HEK293 (cell line): ENCODE results near the gene NHERF2.

Source experiments
- CTCF ChIA-PET: fragments of 350-600 bp; formaldehyde crosslinking; extraction: SDS; loops from one replicate; lab custom pipeline; 2021; ENCODE audit warnings: antibody characterized with exemption; lab: Yijun Ruan, JAX
- POLR2A ChIA-PET: fragments of 300-600 bp; formaldehyde crosslinking; extraction: SDS; loops from one replicate; lab custom pipeline; 2020; ENCODE audit warnings: antibody characterized with exemption, inconsistent platforms; lab: Yijun Ruan, JAX
- H3K27ac ChIP-seq: fragments of 200-500 bp; sonication (Bioruptor generic); 2 replicates; pipeline ENCODE4 v1.5.1; 2014; ENCODE audit warnings: low read depth, low read length, control low read depth, inconsistent platforms; ENCODE audit errors: extremely low read depth
- H3K36me3 ChIP-seq, 2 experiments: fragments of 200-500 bp in 1 of 2; sonication (Bioruptor generic) in 1 of 2; 1 replicate in 1 of 2; 2 replicates in 1 of 2; pipeline ENCODE4 v1.5.1; 2014 to 2017; ENCODE audit warnings: inconsistent platforms in 2 of 2, low read length in 2 of 2; ENCODE audit not compliant: control insufficient read depth in 2 of 2, insufficient read depth in 1 of 2
- H3K4me1 ChIP-seq: fragments of 200-500 bp; sonication (Bioruptor generic); 2 replicates; pipeline ENCODE4 v1.5.1; 2014; ENCODE audit warnings: mild to moderate bottlenecking, low read length, inconsistent platforms; ENCODE audit not compliant: control insufficient read depth, insufficient read depth
- H3K4me3 ChIP-seq: 2 replicates; pipeline ENCODE4 v1.5.1; 2011; ENCODE audit warnings: low read depth, mild to moderate bottlenecking, control low read depth, low read length, moderate library complexity
- H3K9me3 ChIP-seq: fragments of 200-500 bp; sonication (Bioruptor generic); 2 replicates; pipeline ENCODE4 v1.5.1; 2014; ENCODE audit warnings: low read depth, low read length, inconsistent platforms; ENCODE audit not compliant: control insufficient read depth, insufficient read depth
- BCL11A ChIP-seq: fragments of 450-650 bp; formaldehyde crosslinking; IDR thresholded peaks from 2 replicates; pipeline ENCODE4 v1.5.1; 2016; ENCODE audit warnings: low read depth, missing biosample characterization, missing genetic modification characterization
- EGR2 ChIP-seq: fragments of 450-650 bp; formaldehyde crosslinking; IDR thresholded peaks from 2 replicates; pipeline ENCODE4 v1.5.1; 2016; ENCODE audit warnings: low read depth, missing biosample characterization, missing genetic modification characterization
- GLI2 ChIP-seq: fragments of 450-650 bp; formaldehyde crosslinking; IDR thresholded peaks from 2 replicates; pipeline ENCODE4; 2017; ENCODE audit warnings: missing biosample characterization, missing genetic modification characterization, low read depth, borderline replicate concordance
- HOXA7 ChIP-seq: sonication (generic); formaldehyde crosslinking; IDR thresholded peaks from 2 replicates; pipeline ENCODE4 v1.8.1; 2022; ENCODE audit warnings: missing genetic modification reagents, borderline replicate concordance
- HOXC10 ChIP-seq: sonication (generic); formaldehyde crosslinking; IDR thresholded peaks from 2 replicates; pipeline ENCODE4 v1.8.1; 2023; ENCODE audit warnings: mild to moderate bottlenecking, missing genetic modification reagents
- KLF10 ChIP-seq: fragments of 450-650 bp; IDR thresholded peaks from 2 replicates; pipeline ENCODE4 v1.5.1; 2018; ENCODE audit warnings: missing biosample characterization, mild to moderate bottlenecking, missing genetic modification characterization
- KLF9 ChIP-seq: fragments of 450-650 bp; formaldehyde crosslinking; IDR thresholded peaks from 2 replicates; pipeline ENCODE4 v1.5.1; 2016; ENCODE audit warnings: missing biosample characterization, missing genetic modification characterization, low read depth
- SCRT2 ChIP-seq: fragments of 450-650 bp; formaldehyde crosslinking; IDR thresholded peaks from 2 replicates; pipeline ENCODE4 v1.5.1; 2016; ENCODE audit warnings: missing biosample characterization, missing genetic modification characterization
- ZBTB26 ChIP-seq: fragments of 450-650 bp; formaldehyde crosslinking; optimal IDR thresholded peaks from 2 replicates; pipeline ENCODE3; 2016; ENCODE audit warnings: missing biosample characterization, mild to moderate bottlenecking, missing genetic modification characterization
- ZFHX2 ChIP-seq: fragments of 450-650 bp; formaldehyde crosslinking; conservative IDR thresholded peaks from 2 replicates; pipeline ENCODE4 v1.5.1; 2016; ENCODE audit warnings: missing biosample characterization, missing genetic modification characterization
- ZIC2 ChIP-seq: fragments of 450-650 bp; formaldehyde crosslinking; IDR thresholded peaks from 2 replicates; pipeline ENCODE4 v1.5.1; 2016; ENCODE audit warnings: missing biosample characterization, missing genetic modification characterization
- ZNF133 ChIP-seq: fragments of 450-650 bp; formaldehyde crosslinking; IDR thresholded peaks from 2 replicates; pipeline ENCODE4 v1.5.1; 2016; ENCODE audit warnings: missing biosample characterization, missing genetic modification characterization
- ZNF174 ChIP-seq: fragments of 450-650 bp; formaldehyde crosslinking; IDR thresholded peaks from 2 replicates; pipeline ENCODE4 v1.5.0; 2017; ENCODE audit warnings: missing biosample characterization, mild to moderate bottlenecking, missing genetic modification characterization
- ZNF202 ChIP-seq: fragments of 450-650 bp; formaldehyde crosslinking; IDR thresholded peaks from 2 replicates; pipeline ENCODE4 v1.5.1; 2016; ENCODE audit warnings: missing biosample characterization, missing genetic modification characterization, borderline replicate concordance
- ZNF266 ChIP-seq: fragments of 450-650 bp; formaldehyde crosslinking; IDR thresholded peaks from 2 replicates; pipeline ENCODE4 v1.5.1; 2016; ENCODE audit warnings: missing biosample characterization, missing genetic modification characterization, low read depth
- ZNF324 ChIP-seq: fragments of 450-650 bp; formaldehyde crosslinking; IDR thresholded peaks from 2 replicates; pipeline ENCODE4 v1.5.1; 2016; ENCODE audit warnings: missing biosample characterization, missing genetic modification characterization
- ZNF354C ChIP-seq: fragments of 450-650 bp; formaldehyde crosslinking; IDR thresholded peaks from 2 replicates; pipeline ENCODE4 v1.5.1; 2016; ENCODE audit warnings: missing biosample characterization, missing genetic modification characterization, low read depth, borderline replicate concordance
- ZNF404 ChIP-seq: fragments of 450-650 bp; formaldehyde crosslinking; IDR thresholded peaks from 2 replicates; pipeline ENCODE4 v1.5.1; 2017; ENCODE audit warnings: missing biosample characterization, missing genetic modification characterization
- ZNF571 ChIP-seq: fragments of 450-650 bp; formaldehyde crosslinking; IDR thresholded peaks from 2 replicates; pipeline ENCODE4 v1.5.0; 2017; ENCODE audit warnings: missing biosample characterization, missing genetic modification characterization
- ZNF600 ChIP-seq: fragments of 450-650 bp; formaldehyde crosslinking; IDR thresholded peaks from 2 replicates; pipeline ENCODE4 v1.5.1; 2016; ENCODE audit warnings: missing biosample characterization, missing genetic modification characterization
- ZNF658 ChIP-seq: fragments of 450-650 bp; formaldehyde crosslinking; IDR thresholded peaks from 2 replicates; pipeline ENCODE4; 2016; ENCODE audit warnings: missing biosample characterization, missing genetic modification characterization
- ZNF664 ChIP-seq: fragments of 450-650 bp; formaldehyde crosslinking; IDR thresholded peaks from 2 replicates; pipeline ENCODE4 v1.5.1; 2016; ENCODE audit warnings: missing biosample characterization, missing genetic modification characterization
- ZNF791 ChIP-seq: fragments of 450-650 bp; formaldehyde crosslinking; IDR thresholded peaks from 2 replicates; pipeline ENCODE4 v1.5.1; 2016; ENCODE audit warnings: missing biosample characterization, missing genetic modification characterization
- ZSCAN5A ChIP-seq: fragments of 450-650 bp; formaldehyde crosslinking; IDR thresholded peaks from 2 replicates; pipeline ENCODE4 v1.5.1; 2016; ENCODE audit warnings: missing biosample characterization, missing genetic modification characterization
- TF ChIP-seq, protein P1 (sequence below): fragments of 450-650 bp; formaldehyde crosslinking; IDR thresholded peaks from 2 replicates; pipeline ENCODE4 v1.5.1; 2016; ENCODE audit warnings: missing biosample characterization, missing genetic modification characterization
- TF ChIP-seq, protein P2 (sequence below): fragments of 450-650 bp; formaldehyde crosslinking; IDR thresholded peaks from 2 replicates; pipeline ENCODE4 v1.5.1; 2016; ENCODE audit warnings: missing biosample characterization, missing genetic modification characterization
- TF ChIP-seq, protein P3 (sequence below): fragments of 450-650 bp; formaldehyde crosslinking; IDR thresholded peaks from 2 replicates; pipeline ENCODE4 v1.5.1; 2016; ENCODE audit warnings: missing biosample characterization, missing genetic modification characterization

The NHERF2 gene

GRCh38 chr16:2006317-2006716, 20.4 kb upstream of the NHERF2 start:
- ChIA-PET CTCF (interaction anchor here (1.3 kb wide), 1 partner anchor 46 kb away, joined by 3 read pairs; no protein-coding TSS in a partner anchor), POLR2A (no interaction called here)
- Histone ChIP-seq H3K27ac (no peak overlapping the region; the same call in 1 of the 2 replicates), H3K4me3 (no peak overlapping the region), H3K9me3 (no peaks in the 10 kb centered on the region), H3K4me1 (peaks cover 29% of the 10 kb centered on the region), H3K36me3 (peaks cover 0 to 52% of the 10 kb centered on the region in 2 experiments; a peak in 2 of 3 replicates)
- TF ChIP-seq ZNF571: no peak
- no peak for TF ChIP-seq KLF9 (tag by site-specific recombination)
- TF ChIP-seq ZBTB26 (tag by site-specific recombination): peak; percentile 0

- Histone ChIP-seq H3K27ac (peak overlapping the region; percentile 97; the same call in 1 of the 2 replicates), H3K4me1 (peaks cover 29% of the 10 kb centered on the region), H3K4me3 (peak overlapping the region; percentile 1; the same call in 1 of the 2 replicates), H3K9me3 (no peaks in the 10 kb centered on the region), H3K36me3 (peaks cover 0 to 42% of the 10 kb centered on the region in 2 experiments; a peak in 1 of 3 replicates)
- ChIA-PET CTCF (interaction anchor here (0.6 to 1.8 kb wide), 5 partner anchors 15 to 582 kb away, joined by 3 to 6 read pairs (median 4); no protein-coding TSS in a partner anchor), POLR2A (interaction anchor here (1.0 to 2.7 kb wide), 5 partner anchors 8 to 148 kb away, joined by 3 to 17 read pairs (median 3); partner anchors contain the start of genes RPS2 and TRAF7)
- TF ChIP-seq ZNF791 (tag by site-specific recombination) (no peak), ZNF202 (tag by site-specific recombination) (no peak), ZNF133 (tag by site-specific recombination) (no peak), ZNF174 (no peak), ZNF664 (tag by site-specific recombination) (no peak), HOXA7 (CRISPR knock-in tag) (no peak), KLF10 (tag by site-specific recombination) (no peak), HOXC10 (no peak), GLI2 (tag by site-specific recombination) (no peak), EGR2 (tag by site-specific recombination) (peak; percentile 38; the same call in 1 of the 2 replicates), ZNF600 (tag by site-specific recombination) (no peak), ZFHX2 (tag by site-specific recombination) (0 out of 2 replicates have a peak, but pooled peaks have one; percentile 9), ZNF324 (no peak), SCRT2 (tag by site-specific recombination) (no peak), ZSCAN5A (tag by site-specific recombination) (no peak), ZIC2 (0 out of 2 replicates have a peak, but pooled peaks have one; percentile 6), ZNF266 (tag by site-specific recombination) (no peak), ZNF658 (no peak), BCL11A (tag by site-specific recombination) (no peak), ZNF354C (no peak), ZNF404 (tag by site-specific recombination) (no peak)
- TF ChIP-seq, protein P1, sequence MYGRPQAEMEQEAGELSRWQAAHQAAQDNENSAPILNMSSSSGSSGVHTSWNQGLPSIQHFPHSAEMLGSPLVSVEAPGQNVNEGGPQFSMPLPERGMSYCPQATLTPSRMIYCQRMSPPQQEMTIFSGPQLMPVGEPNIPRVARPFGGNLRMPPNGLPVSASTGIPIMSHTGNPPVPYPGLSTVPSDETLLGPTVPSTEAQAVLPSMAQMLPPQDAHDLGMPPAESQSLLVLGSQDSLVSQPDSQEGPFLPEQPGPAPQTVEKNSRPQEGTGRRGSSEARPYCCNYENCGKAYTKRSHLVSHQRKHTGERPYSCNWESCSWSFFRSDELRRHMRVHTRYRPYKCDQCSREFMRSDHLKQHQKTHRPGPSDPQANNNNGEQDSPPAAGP (tag by site-specific recombination): no peak
- TF ChIP-seq, protein P2, sequence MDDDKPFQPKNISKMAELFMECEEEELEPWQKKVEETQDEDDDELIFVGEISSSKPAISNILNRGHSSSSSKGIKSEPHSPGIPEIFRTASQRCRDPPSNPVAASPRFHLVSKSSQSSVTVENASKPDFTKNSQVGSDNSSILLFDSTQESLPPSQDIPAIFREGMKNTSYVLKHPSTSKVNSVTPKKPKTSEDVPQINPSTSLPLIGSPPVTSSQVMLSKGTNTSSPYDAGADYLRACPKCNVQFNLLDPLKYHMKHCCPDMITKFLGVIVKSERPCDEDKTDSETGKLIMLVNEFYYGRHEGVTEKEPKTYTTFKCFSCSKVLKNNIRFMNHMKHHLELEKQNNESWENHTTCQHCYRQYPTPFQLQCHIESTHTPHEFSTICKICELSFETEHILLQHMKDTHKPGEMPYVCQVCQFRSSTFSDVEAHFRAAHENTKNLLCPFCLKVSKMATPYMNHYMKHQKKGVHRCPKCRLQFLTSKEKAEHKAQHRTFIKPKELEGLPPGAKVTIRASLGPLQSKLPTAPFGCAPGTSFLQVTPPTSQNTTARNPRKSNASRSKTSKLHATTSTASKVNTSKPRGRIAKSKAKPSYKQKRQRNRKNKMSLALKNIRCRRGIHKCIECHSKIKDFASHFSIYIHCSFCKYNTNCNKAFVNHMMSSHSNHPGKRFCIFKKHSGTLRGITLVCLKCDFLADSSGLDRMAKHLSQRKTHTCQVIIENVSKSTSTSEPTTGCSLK (tag by site-specific recombination): no peak
- TF ChIP-seq, protein P3, sequence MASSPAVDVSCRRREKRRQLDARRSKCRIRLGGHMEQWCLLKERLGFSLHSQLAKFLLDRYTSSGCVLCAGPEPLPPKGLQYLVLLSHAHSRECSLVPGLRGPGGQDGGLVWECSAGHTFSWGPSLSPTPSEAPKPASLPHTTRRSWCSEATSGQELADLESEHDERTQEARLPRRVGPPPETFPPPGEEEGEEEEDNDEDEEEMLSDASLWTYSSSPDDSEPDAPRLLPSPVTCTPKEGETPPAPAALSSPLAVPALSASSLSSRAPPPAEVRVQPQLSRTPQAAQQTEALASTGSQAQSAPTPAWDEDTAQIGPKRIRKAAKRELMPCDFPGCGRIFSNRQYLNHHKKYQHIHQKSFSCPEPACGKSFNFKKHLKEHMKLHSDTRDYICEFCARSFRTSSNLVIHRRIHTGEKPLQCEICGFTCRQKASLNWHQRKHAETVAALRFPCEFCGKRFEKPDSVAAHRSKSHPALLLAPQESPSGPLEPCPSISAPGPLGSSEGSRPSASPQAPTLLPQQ: no peak
Measured at GRCh38 chr16:2007081-2007836, 19.4 kb upstream of the NHERF2 start.
